ENCODE measurements around the gene ARHGAP26.

The ARHGAP26 gene

GRCh38 chr5:142769793-142770649, at the start of gene ARHGAP26:
ARHGAP26 (plus strand) TSS chr5:142770377; CDS start chr5:142770762, 385 bp downstream.
- DNase-seq: peak; percentile 95

- no peak for DNase-seq
Observed at GRCh38 chr5:142720641-142721271, 49.4 kb upstream of the ARHGAP26 start.

- DNase-seq: no peak
Observed at GRCh38 chr5:142722146-142722545, 48.0 kb upstream of the ARHGAP26 start.

GRCh38 chr5:142722896-142723295, 47.3 kb upstream of the ARHGAP26 start:
- no peak for DNase-seq

GRCh38 chr5:142724821-142725220, 45.4 kb upstream of the ARHGAP26 start:
- DNase-seq: no peak

- no peak for DNase-seq
Observed at GRCh38 chr5:142725231-142726187, 44.7 kb upstream of the ARHGAP26 start.

- DNase-seq: no peak
Observed at GRCh38 chr5:142726188-142726731, 43.9 kb upstream of the ARHGAP26 start.

- DNase-seq: no peak
Observed at GRCh38 chr5:142727735-142728047, 42.5 kb upstream of the ARHGAP26 start.

GRCh38 chr5:142735323-142736246, 34.6 kb upstream of the ARHGAP26 start:
- DNase-seq: no peak

GRCh38 chr5:142736247-142736632, 33.9 kb upstream of the ARHGAP26 start:
- DNase-seq: no peak

GRCh38 chr5:142737179-142737578, 33.0 kb upstream of the ARHGAP26 start:
- no peak for DNase-seq

- DNase-seq: no peak
Observed at GRCh38 chr5:142740474-142741242, 29.5 kb upstream of the ARHGAP26 start.

- no peak for DNase-seq
Observed at GRCh38 chr5:142743592-142744441, 26.4 kb upstream of the ARHGAP26 start.

- no peak for DNase-seq
Observed at GRCh38 chr5:142745268-142745667, 24.9 kb upstream of the ARHGAP26 start.

- DNase-seq: no peak
Observed at GRCh38 chr5:142746532-142747433, 23.4 kb upstream of the ARHGAP26 start.

- no peak for DNase-seq
Observed at GRCh38 chr5:142748132-142748531, 22.0 kb upstream of the ARHGAP26 start.

- DNase-seq: peak; percentile 73
Observed at GRCh38 chr5:142748568-142749249, 21.5 kb upstream of the ARHGAP26 start.

GRCh38 chr5:142749321-142749720, 20.9 kb upstream of the ARHGAP26 start:
- peak; percentile 31 for DNase-seq
